HCT116 (cell line): ENCODE measurements around the gene BMPER.

ENCODE experiments used
- CTCF ChIP-seq, 3 experiments: fragments of 200-600 bp in 1 of 3; sonication (generic) in 1 of 3; IDR thresholded peaks in 2 of 3; conservative IDR thresholded peaks in 1 of 3; 2 replicates each; pipeline ENCODE4 v1.5.1; 2012 to 2017; ENCODE audit warnings: low read depth in 2 of 3, low read length in 2 of 3, antibody characterized with exemption in 1 of 3, borderline replicate concordance in 1 of 3, control low read depth in 1 of 3, mild to moderate bottlenecking in 1 of 3, mixed read lengths in 1 of 3, mixed run types in 1 of 3, moderate library complexity in 1 of 3; ENCODE audit not compliant: insufficient read depth in 1 of 3
- EGR1 ChIP-seq: IDR thresholded peaks from 2 replicates; pipeline ENCODE4 v1.6.1; 2012; ENCODE audit warnings: low read depth
- EZH2 ChIP-seq: fragments of 200-600 bp; sonication (generic); IDR thresholded peaks from 2 replicates; pipeline ENCODE4 v1.6.1; 2017; ENCODE audit warnings: antibody characterized with exemption, mixed run types
- MAX ChIP-seq: IDR thresholded peaks from 2 replicates; pipeline ENCODE4 v1.6.1; 2012
- POLR2A ChIP-seq: IDR thresholded peaks from 2 replicates; pipeline ENCODE4 v1.7.0; 2011; ENCODE audit warnings: borderline replicate concordance; ENCODE audit not compliant: insufficient read depth, insufficient read length; ENCODE audit errors: extremely low read depth
- REST ChIP-seq: IDR thresholded peaks from 2 replicates; pipeline ENCODE4 v1.6.1; 2012; ENCODE audit warnings: low read depth
- SIN3A ChIP-seq: IDR thresholded peaks from 2 replicates; pipeline ENCODE4 v1.6.1; 2012; ENCODE audit warnings: low read depth
- YY1 ChIP-seq: IDR thresholded peaks from 2 replicates; pipeline ENCODE4 v1.6.1; 2011; ENCODE audit warnings: low read length, low read depth, moderate library complexity, mild to moderate bottlenecking; ENCODE audit not compliant: insufficient replicate concordance; ENCODE audit errors: extremely low read depth
- ZFX ChIP-seq: fragments of 450-650 bp; IDR thresholded peaks from 2 replicates; pipeline ENCODE4 v1.6.1; 2017

GRCh38 chr7:33876596-33877274, 28.6 kb upstream of the BMPER start:
- TF ChIP-seq SIN3A, result no peak
- no peak for TF ChIP-seq MAX
- TF ChIP-seq CTCF (IDR thresholded peaks at IDR 0.05 in 2 of 3, conservative IDR thresholded peaks at IDR 0.05 in 1 of 3; ENCODE audit: borderline replicate concordance in 1 of 3, insufficient read depth in 1 of 3, low read depth in 2 of 3, low read length in 2 of 3), result no peak
- no peak for TF ChIP-seq EZH2
- TF ChIP-seq EGR1, result no peak
- TF ChIP-seq POLR2A, result no peak
- no peak for TF ChIP-seq YY1
- no peak for TF ChIP-seq ZFX
- no peak for TF ChIP-seq REST
